Erythroblast (primary cell): ENCODE results near the gene USP22.

ENCODE experiments used
- GATA1 ChIP-seq: IDR thresholded peaks from 2 replicates; pipeline ENCODE4 v1.6.1; 2011; ENCODE audit warnings: low read depth, mild to moderate bottlenecking, control low read depth, low read length, moderate library complexity
- POLR2A ChIP-seq: IDR thresholded peaks from 2 replicates; pipeline ENCODE4 v1.6.1; 2011; ENCODE audit warnings: mild to moderate bottlenecking, low read length

- TF ChIP-seq POLR2A (no peak), GATA1 (no peak)
Measured at GRCh38 chr17:21029515-21029914, 13.3 kb downstream of the USP22 start.
